CD4-positive, alpha-beta T cell treated with Interleukin-12 subunit alpha and Interleukin-12 subunit beta, for 1 hour (primary cell): ENCODE measurements around the gene YTHDC1.
"Not testable (repeated sequence)": the region's sequence is repeated elsewhere in the genome, so short reads cannot be mapped to it uniquely, and the experiment has no call there.

Experiments used
- DNase-seq: peaks from one replicate; pipeline ENCODE4 v3.0.0-alpha.2; 2020

YTHDC1 gene

DNA sequence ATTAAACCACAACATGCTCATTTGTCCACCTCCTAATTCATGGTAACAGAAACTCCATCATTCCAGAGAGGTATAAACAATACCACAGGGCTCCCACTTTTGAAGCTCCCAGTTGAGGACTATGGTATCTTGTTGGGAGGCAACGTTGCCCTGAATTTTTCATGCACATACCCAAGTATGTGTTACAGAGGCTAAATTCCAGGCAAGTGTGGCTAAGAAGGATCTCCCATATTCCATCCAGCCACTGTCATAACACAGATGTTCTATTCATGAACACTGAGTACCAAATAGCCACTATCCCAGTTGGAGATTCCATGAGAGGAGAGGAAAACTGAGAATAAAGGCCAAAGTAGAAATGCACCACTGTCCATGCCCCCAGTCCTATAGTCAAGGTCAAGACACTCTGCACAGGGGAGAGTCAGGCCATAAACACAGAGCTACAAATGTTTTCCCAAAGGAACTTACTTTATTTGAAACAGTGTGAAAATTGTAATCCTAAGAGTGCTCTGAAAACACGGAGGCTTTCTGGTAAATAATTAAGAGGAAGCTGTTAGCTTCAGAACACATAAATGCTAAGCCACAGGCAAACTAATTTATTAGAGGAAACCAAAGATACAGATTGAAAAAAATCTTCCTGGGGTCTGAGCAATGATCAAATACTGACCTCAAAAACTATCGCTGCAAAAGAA is 62.0 kb downstream of the YTHDC1 start:
- DNase-seq: no peak

- DNase-seq: no peak
Measured at GRCh38 chr4:68283714-68284113, 66.2 kb downstream of the YTHDC1 start.

GRCh38 chr4:68283095-68283494 is 66.8 kb downstream of the YTHDC1 start:
- DNase-seq: no peak

DNA sequence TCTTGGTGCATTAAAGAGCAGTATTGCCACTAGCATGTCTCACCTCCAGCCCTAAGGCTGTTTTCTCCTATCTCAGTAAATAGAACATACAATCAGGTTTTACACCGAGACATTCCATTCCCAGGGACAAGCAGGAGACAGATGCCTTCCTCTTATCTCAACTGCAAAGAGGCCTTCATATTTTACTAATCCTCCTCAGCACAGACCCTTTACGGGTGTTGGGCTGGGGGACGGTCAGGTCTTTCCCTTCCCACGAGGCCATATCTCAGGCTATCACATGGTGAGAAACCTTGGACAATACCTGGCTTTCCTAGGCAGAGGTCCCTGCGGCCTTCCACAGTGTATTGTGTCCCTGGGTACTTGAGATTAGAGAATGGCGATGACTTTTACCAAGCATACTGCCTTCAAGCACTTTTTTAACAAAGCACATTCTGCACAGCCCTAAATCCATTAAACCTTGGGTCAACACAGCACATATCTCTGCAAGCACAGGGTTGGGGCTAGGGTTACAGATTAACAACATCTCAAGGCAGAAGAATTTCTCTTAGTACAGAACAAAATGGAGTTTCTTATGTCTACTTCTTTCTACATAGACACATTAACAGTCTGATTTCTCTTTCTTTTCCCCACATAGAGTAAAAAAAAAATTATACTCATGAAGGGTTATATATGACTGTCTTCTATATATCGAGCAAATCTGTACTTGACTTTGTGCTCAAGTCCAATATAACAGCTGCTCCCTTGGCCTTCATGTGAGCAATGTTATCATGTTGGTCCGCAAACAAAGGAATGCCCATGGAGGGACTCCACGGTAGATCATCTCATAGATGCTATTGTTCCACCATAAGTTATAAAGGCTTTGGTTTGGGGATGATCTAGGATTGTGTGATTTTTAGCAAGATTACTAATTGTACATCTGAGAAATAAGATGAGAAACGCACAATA is 67.8 kb downstream of the YTHDC1 start:
- not testable (repeated sequence) for DNase-seq

- no peak for DNase-seq
Measured at GRCh38 chr4:68278029-68278428, 71.9 kb downstream of the YTHDC1 start.

- DNase-seq: no peak
Measured at GRCh38 chr4:68277627-68278026, 72.3 kb downstream of the YTHDC1 start.

DNA sequence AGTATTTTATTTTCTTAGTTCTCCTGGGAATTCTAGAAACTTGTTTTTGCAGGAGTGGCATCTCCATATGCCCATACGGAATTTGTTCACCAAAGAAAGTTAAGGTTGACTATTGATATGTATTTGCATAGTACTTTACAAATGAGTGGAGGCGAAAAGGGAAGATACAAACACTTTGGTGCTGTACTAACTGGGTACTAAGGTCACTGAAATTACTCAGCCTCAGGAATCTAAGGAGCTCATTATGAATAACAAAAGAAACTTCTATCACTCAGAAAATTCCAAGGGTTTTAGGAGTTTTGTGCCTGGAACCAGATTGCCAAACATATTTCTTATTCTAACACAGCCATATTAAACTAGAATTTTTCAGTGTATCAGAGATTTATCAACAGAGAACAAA is 77.0 kb downstream of the YTHDC1 start:
- no peak for DNase-seq

- no peak for DNase-seq
Measured at GRCh38 chr4:68272380-68272779, 77.5 kb downstream of the YTHDC1 start.

DNA sequence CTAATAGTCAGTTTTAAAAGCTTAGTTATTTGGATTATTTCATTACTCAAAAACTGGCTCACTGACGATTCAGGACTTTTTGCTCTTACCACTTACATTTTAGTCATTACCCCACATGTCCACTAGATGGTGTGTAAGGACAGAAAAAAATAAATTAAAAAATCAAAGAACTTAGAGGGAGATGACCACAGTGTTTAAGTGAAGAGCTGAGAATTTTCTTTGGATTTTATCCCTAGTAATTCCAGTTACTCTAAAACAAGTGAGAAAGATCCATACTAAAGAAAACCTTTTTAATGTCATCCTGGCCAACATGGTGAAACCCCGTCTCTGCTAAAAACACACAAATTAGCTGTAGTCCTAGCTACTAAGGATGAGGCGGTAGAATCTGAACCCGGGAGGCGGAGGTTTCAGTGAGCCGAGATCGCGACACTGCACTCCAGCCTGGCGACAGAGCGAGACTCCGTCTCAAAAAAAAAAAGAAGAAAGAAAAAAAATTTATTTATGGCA is 78.0 kb downstream of the YTHDC1 start:
- DNase-seq: peak; percentile 53

DNA sequence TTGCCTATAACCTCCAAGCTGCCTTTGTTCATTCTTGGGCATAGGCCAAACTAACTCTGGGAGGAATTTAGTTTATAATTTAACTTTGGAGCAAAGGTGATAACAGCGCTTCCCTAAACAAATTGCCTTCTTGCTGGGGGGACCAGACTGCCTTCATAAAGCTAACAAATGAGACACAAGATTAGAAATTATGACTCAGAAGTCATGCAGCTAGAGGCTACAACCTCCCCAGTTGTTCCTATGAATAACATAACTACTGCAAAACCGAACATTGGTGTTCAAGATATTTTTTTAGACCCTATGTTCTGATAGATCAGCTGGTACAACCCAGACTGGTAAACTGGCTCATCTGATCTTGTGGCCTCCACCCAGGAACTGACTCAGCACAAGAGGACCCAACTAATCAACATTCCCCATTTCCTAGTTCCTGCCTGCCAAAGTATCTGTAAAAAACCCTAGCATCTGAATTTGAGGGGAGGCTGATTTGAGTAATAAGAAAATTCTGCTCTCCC is 82.4 kb downstream of the YTHDC1 start:
- DNase-seq: no peak

- no peak for DNase-seq
Measured at GRCh38 chr4:68264875-68265565, 84.9 kb downstream of the YTHDC1 start.
